GM12801 (cell line): ENCODE measurements around the gene METTL14.

Source experiments
- TF ChIP-seq, protein P1 (sequence below): IDR thresholded peaks from one replicate; pipeline ENCODE4 v1.5.1; 2011; ENCODE audit warnings: control low read depth; ENCODE audit not compliant: insufficient read length; ENCODE audit errors: extremely low read depth

The METTL14 gene

DNA sequence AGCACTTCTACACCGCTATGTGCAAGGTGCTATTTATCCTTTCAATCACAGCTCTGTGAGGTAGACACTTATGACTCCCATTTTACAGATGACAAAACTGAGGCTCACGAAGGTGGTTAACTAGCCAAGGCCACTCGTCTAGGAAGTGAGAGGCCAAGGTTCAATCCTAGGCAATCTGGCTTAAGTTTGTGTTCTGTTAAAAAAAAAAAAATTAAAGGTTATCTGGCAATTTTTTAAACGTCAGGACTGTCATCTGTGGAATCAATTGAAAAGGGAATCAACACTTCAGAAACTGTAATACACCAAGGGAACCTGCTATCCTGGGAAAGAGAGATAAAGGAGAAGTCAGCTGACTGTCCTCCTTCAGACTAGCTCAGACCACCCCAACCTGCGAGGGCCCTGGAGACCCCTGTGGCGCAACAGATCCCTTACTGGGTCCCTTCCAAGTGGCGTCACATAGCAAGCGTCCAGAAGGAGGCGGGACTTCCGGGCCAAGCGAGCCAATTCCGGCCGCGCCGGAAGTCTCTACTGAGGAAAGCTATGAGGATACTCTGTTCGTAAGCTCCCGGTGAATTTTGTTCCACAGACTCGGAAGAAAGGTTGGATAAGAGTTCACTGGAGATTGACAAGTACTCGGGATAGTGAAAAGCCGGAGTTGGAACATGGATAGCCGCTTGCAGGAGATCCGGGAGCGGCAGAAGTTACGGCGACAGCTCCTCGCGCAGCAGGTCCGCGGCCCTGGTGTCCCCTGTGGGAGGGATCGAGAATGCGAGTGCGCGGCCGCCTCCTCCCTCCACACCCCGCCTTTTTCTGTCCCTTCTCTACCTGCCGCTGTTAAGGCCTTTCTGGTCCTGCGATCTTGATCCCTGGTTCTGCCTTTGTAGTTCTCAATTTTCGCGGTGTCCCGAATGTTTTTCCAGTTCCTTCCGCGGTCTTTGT is at the start of gene METTL14:
Gene METTL14 (plus strand): TSS at position 520 of the 939 bp plus-strand sequence. CDS start 143 bp downstream, at position 663.
- TF ChIP-seq, protein P1, sequence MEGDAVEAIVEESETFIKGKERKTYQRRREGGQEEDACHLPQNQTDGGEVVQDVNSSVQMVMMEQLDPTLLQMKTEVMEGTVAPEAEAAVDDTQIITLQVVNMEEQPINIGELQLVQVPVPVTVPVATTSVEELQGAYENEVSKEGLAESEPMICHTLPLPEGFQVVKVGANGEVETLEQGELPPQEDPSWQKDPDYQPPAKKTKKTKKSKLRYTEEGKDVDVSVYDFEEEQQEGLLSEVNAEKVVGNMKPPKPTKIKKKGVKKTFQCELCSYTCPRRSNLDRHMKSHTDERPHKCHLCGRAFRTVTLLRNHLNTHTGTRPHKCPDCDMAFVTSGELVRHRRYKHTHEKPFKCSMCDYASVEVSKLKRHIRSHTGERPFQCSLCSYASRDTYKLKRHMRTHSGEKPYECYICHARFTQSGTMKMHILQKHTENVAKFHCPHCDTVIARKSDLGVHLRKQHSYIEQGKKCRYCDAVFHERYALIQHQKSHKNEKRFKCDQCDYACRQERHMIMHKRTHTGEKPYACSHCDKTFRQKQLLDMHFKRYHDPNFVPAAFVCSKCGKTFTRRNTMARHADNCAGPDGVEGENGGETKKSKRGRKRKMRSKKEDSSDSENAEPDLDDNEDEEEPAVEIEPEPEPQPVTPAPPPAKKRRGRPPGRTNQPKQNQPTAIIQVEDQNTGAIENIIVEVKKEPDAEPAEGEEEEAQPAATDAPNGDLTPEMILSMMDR = no peak

- TF ChIP-seq, protein P1 = no peak
Measured at GRCh38 chr4:118676128-118676527, 9.1 kb upstream of the METTL14 start.

- TF ChIP-seq, protein P1 = no peak
Measured at GRCh38 chr4:118680808-118681207, 4.4 kb upstream of the METTL14 start.

DNA sequence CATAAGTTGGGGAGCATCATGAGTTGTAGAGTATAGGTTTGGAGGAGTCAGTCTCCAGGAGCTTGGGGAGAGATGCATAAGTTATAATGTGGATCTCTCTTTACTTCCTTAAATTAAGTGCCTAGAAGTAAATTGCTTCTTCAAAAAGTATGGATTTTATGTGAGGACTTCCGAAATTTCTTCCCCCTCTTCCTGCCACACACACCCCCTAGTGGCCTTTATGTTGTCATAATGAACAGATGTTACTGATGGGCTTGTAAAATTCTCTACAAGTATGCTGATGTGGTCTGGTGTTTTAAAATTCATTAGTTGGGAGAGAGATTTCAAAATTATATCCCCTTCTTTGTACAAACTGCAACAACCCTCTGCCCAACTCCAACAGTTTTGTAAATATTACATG is 2.3 kb upstream of the METTL14 start:
- TF ChIP-seq, protein P1 = no peak

- TF ChIP-seq, protein P1 = no peak
Measured at GRCh38 chr4:118683513-118683912, 1.7 kb upstream of the METTL14 start.

DNA sequence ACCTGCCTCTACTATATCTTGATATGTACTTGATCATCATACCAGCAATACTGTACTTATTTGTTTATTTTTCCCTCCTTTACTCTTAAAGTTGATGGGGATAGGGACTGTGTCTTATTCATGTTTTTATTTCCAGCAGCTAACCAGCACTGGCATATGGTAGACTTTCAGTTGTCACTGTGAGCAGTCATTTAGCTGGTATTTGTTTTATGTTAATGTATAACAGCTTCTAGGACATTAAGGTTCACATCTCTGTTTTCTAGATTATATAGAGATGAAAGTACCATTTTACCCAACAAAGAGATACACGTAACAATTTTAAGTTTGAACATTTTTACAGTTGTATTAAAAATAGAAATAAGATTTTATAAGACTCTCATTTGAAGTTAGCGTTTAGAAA is 17.9 kb downstream of the METTL14 start:
- TF ChIP-seq, protein P1 = no peak

DNA sequence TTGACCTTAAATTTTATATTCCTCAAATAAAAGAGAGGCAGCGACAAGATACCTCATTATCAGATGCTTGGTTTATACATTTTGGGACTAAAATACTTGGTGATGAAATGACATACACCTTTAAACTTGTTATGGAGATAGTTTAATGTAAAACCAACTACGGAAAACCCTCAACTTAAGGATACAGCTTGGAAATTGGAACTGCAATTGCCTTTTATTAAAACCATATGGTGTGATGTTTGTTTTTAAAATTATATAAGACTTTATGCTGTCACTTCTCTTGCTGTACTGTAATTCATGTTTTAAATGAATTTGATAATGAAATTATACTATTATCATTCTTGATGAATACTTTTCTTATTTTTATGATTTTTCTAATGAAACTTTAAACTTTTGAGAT is 25.9 kb downstream of the METTL14 start:
- TF ChIP-seq, protein P1 = no peak
